HG02610 (cell line): ENCODE data around the gene FLT1.
A peak's percentile ranks its signal among the peaks of the same experiment; 100 is the strongest.

Experiments
- ATAC-seq: cut with Tn5 transposase; IDR thresholded peaks from one replicate; pipeline ENCODE4 v1.9.1; 2021; ENCODE audit warnings: mild to moderate bottlenecking, moderate library complexity; ENCODE audit not compliant: unreplicated experiment

FLT1 gene, protein sequence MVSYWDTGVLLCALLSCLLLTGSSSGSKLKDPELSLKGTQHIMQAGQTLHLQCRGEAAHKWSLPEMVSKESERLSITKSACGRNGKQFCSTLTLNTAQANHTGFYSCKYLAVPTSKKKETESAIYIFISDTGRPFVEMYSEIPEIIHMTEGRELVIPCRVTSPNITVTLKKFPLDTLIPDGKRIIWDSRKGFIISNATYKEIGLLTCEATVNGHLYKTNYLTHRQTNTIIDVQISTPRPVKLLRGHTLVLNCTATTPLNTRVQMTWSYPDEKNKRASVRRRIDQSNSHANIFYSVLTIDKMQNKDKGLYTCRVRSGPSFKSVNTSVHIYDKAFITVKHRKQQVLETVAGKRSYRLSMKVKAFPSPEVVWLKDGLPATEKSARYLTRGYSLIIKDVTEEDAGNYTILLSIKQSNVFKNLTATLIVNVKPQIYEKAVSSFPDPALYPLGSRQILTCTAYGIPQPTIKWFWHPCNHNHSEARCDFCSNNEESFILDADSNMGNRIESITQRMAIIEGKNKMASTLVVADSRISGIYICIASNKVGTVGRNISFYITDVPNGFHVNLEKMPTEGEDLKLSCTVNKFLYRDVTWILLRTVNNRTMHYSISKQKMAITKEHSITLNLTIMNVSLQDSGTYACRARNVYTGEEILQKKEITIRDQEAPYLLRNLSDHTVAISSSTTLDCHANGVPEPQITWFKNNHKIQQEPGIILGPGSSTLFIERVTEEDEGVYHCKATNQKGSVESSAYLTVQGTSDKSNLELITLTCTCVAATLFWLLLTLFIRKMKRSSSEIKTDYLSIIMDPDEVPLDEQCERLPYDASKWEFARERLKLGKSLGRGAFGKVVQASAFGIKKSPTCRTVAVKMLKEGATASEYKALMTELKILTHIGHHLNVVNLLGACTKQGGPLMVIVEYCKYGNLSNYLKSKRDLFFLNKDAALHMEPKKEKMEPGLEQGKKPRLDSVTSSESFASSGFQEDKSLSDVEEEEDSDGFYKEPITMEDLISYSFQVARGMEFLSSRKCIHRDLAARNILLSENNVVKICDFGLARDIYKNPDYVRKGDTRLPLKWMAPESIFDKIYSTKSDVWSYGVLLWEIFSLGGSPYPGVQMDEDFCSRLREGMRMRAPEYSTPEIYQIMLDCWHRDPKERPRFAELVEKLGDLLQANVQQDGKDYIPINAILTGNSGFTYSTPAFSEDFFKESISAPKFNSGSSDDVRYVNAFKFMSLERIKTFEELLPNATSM (N-terminal part only)

GRCh38 chr13:28494778-28495537, at the start of gene FLT1:
Gene FLT1, minus strand, starts transcription at chr13:28495128. Its CDS starts 285 bp downstream, at chr13:28494843.
- ATAC-seq = no peak

DNA sequence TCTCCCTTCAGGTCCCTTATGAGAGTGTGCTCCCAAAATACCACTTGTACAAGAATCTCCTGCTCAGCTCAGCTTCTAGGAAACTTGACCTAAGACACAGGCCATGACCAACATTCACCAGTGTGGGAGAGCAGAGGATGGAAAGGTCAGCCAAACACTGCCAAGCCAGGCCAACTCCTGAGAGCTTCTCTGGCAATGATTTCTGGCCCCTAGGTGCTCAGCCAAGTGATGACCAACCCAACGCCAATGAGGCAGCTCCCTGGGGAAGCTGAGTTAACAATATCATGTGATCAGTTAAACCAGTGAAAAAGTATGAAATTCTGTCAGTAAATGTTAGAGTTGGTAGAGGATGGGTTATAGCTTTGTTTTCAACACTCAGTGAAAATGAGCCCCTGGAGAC, 49.1 kb upstream of the FLT1 start:
- no peak for ATAC-seq

DNA sequence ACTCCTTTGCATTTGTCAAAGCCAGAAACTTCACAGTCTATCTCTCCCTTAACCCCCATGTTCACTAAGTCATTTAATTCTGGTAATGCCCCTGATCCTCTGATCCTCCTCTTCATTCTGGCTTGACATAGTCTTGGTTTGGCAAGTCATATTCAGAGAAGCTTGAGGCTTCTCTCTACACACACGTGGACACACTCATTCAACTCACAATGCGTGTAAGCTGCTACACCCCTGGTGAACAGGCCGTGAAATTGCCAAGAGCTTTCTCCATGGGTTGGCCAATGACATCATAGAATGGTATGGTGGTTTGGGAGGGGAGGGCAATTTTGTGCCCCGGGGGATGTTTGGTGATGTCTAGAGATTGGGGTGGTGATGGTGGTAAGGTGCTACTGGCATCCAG, 47.9 kb upstream of the FLT1 start:
- no peak for ATAC-seq

- no peak for ATAC-seq
Observed at GRCh38 chr13:28541966-28542365, 47.0 kb upstream of the FLT1 start.

DNA sequence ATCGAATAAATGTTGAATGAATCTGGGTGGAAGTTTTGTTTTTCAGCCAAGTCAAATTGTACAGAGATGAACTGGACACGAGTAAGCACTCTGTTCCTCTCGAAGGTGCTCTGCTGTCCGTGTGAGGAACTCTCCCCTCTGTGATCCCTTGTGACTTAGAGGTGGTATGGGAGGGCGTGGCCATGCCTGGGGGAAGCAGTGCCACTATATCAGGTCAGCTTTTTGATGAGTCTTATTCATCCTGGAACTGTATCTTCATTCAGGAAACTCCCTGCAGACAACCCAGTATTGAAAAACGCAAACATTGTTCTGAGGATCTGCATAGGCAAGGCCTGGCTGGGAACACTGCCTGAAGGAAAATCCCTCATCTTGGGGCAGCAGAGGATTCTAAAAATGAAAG, 45.7 kb upstream of the FLT1 start:
- ATAC-seq = peak; percentile 47

GRCh38 chr13:28539625-28540286, 44.8 kb upstream of the FLT1 start:
- ATAC-seq = no peak

DNA sequence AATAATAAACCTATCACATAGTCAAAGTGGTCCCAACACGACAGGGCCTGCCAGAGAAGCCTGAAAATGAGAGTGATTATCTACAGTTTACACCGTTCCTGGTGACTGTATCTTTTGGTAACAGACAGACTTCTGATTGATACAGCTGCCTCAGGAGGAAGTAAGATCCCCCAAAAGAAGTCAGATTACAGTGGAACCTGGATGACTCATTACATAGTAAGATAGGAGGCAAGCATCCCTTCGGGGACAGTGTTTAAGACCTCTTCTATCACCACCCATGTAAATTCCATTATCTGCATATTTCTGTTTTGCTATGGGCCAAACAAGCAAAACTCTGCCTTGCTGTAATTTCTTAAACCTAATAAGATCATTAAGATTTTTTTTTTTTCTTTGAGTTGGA, 44.0 kb upstream of the FLT1 start:
- ATAC-seq = no peak

- no peak for ATAC-seq
Observed at GRCh38 chr13:28537171-28537570, 42.2 kb upstream of the FLT1 start.

DNA sequence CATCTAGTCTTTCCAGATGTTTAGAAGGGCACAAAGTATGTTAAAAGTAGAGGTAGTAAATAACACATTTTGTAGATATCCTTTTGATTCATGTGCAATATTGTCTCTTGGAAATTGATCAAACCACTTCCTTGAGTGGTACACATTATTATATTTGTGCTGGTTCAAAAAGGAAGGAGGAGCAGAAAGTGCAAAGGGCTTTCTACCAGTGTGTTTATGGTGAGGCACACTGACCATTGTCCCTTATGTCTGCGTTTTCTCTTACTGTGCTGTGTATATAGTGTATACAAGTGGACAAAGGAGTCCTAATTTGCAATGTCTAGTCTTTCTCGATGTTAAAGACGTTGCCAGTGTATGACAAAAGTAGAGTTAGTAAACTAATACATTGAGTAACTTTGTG, 41.4 kb upstream of the FLT1 start:
- no peak for ATAC-seq

GRCh38 chr13:28535734-28536133, 40.8 kb upstream of the FLT1 start:
- no peak for ATAC-seq

DNA sequence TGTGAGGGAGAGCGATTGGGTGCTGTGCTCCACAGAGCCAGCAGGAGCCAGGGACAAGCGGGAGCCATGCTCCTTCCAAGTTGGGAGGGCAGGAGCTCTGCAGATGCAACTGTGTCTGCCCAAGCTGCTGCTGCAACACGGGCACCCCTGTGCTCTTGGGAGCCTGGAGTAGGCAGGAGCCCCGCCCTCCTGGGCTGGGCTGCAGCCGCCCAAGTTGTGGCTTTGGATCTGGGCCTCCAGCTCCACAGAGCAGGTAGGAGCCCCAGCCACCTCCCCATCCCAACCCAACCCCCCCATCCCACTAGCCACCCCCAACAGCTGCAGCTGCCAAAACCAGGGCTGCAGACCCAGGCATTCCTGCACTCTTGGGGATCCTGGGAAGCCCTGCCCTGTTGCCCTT, 39.9 kb upstream of the FLT1 start:
- ATAC-seq = no peak

- no peak for ATAC-seq
Observed at GRCh38 chr13:28534210-28534609, 39.3 kb upstream of the FLT1 start.

- ATAC-seq = no peak
Observed at GRCh38 chr13:28533441-28534166, 38.7 kb upstream of the FLT1 start.

DNA sequence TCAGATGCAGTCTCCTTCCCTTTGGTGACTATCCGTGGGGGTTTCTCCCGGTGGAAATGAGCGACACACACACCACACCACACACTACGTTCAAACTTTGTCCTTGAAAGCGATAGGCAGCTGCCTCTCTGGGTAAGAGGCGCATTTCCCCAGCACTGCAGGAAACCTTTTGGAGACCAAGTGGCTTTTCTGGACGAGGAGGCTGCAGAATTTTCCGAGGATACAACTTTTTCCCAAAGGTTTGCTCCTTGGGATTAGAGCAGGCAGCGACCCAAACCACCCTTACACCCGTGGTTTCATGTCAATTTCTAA, 38.2 kb upstream of the FLT1 start:
- no peak for ATAC-seq

DNA sequence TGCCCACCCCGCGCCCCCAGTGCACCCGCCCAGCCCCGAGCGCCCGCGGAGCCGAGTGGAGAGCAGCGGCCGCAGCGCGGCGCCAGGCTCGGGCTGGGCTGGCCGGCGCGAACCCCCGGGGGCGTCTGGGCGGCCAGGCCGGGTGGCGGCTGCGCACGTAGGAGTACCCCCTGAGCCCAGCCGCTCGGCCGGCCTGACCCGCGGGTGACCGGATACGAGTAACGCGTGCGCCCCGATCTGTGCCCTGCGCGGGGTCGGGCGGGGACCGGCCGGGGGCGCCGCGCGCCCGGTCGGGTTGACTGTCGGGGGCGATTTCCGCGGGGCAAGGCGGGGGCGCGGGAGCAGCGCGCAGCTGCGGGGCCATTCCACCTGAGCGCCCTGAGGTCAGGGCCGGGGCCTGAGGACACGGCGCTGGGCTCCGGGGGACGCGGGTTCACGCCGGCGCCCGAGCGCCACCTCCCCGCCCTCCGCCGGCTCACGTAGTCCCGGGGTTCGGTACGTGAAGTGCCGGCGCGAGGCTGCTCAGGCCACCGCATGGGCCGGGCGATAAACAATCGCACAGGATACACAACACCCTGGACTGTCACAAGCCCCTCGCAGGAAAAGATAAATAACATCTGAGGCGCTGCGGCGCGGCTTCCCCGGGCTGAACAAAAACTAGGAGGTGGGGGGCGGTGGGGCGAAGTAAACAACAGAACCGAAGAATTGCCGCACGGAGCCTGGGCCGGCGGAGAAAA, 37.6 kb upstream of the FLT1 start:
- no peak for ATAC-seq

DNA sequence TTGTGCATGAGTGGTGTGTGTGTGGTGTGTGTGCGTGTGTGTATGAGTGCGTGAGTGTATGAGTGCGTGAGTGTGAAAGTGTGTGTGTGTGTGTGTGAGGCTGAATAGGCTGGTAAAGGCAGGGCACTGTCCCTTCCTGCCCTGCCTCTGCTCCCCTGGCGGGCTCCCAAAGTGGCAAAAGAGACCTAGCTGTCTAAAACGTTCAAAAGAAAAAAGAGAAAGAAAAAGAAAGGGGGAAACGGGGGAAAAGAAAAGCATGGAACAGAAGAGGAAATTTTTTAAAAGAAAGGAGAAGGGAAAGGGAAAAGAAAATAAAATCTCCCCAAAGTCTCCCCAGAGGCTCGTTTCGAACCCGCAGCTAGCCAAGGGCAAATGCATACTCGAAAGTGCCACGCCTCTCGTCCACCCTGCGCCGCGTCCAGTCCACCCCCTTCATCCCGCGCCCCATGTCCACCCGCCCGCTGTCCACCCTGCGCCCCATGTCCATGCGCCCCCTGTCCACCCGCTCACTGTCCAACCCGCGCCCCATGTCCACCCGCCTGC, 37.0 kb upstream of the FLT1 start:
- no peak for ATAC-seq

DNA sequence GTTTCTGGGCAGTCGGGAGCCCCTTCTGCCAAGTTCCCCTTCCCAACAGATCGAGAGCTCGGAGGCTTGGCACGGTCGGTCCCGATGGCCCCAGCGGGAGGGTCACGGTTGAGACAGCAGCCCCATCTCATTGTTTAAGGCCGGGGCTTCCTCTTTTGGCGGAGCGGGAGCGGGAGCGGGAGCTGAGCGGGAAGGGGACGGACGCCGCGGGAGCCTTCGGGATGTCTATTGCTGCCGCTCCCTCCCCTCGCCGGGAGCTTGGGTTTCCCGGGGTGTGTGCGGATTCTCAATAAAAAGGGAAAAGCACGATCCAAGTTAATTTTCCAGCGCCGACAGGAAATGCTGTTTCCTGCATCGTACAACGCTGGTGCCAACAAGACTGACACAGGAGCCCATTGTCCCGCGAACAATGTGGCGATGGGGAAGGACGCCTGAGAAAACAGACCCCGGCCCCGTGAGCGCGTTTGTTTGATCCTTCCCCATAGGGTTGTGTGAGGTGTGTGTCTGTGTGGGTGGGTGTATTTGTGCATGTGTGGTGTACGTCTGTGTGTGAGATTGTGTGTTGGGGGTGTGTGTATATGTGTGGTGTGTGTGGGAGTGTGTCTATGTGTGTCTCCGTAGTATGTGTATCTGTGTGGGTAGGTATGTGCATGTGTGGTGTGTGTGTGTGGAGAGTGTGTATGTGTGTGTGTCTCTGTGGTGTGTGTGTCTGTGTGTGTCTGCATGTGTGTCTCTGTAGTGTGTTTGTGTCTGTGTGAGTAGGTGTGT, 36.3 kb upstream of the FLT1 start:
- ATAC-seq = no peak

- no peak for ATAC-seq
Observed at GRCh38 chr13:28530729-28531076, 35.8 kb upstream of the FLT1 start.
